ENCODE data around the gene IGSF21.
A peak's percentile ranks its signal among the peaks of the same experiment; 100 is the strongest.
"Not testable (repeated sequence)": the region's sequence is repeated elsewhere in the genome, so short reads cannot be mapped to it uniquely, and the experiment has no call there.

The IGSF21 gene

GRCh38 chr1:18414872-18415447 lies 307.4 kb downstream of the IGSF21 start:
- H3K36me3 ChIP-seq (ENCODE audit: insufficient read depth, insufficient read length, low read length) = no peaks in the 10 kb centered on the region
- peaks cover 7% of the 10 kb centered on the region for H3K4me1 ChIP-seq (ENCODE audit: insufficient read depth, insufficient read length)
- H3K9ac ChIP-seq (ENCODE audit: insufficient read length, low read depth) = no peak overlapping the region
- H3K27me3 ChIP-seq (ENCODE audit: insufficient read depth, insufficient read length) = no peaks in the 10 kb centered on the region
- no peak overlapping the region for H3K4me3 ChIP-seq (ENCODE audit: insufficient read length, low read depth)
- peaks cover 28% of the 10 kb centered on the region for H3K9me3 ChIP-seq (ENCODE audit: insufficient read depth, low read length)
- no peak for DNase-seq (ENCODE audit: low read depth, low spot score)
- no peak for TF ChIP-seq YY1 (IDR thresholded peaks at IDR 0.05; ENCODE audit: insufficient read depth, insufficient read length)
- no peak for TF ChIP-seq ZNF274 (IDR thresholded peaks at IDR 0.05; ENCODE audit: low read depth, low read length)
- no peak for TF ChIP-seq SUZ12 (IDR thresholded peaks at IDR 0.05; ENCODE audit: extremely low read depth, insufficient read depth, insufficient read length)

DNA sequence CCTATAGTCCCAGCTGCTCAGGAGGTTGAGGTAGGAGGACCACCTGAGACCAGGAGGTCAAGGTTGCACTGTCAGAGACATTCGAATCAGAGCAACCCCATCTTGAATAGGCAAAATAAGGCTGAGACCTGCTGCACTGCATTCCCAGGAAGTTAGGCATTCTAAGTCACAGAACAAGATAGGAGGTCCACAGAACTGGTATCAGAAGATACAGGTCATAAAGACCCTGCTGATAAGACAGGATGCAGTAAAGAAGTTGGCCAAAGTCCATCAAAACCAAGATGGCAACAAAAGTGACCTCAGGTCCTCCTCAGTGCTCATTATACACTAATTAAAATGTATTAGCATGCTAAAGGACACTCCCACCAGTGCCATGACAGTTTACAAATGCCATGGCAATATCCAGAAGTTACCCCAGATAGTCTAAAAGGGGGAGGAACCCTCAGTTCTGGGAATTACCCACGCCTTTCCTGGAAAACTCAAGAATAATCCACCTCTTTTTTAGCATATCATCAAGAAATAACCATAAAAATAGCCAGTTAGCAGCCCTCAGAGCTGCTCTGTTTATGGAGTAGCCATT lies 307.9 kb downstream of the IGSF21 start:
- no peak overlapping the region for H3K4me3 ChIP-seq (ENCODE audit: insufficient read length, low read depth)

GRCh38 chr1:18416126-18416525 lies 308.5 kb downstream of the IGSF21 start:
- not testable (repeated sequence) for H3K4me3 ChIP-seq (ENCODE audit: insufficient read length, low read depth); H3K36me3 ChIP-seq (ENCODE audit: insufficient read depth, insufficient read length, low read length); H3K27me3 ChIP-seq (ENCODE audit: insufficient read depth, insufficient read length); DNase-seq (ENCODE audit: low read depth, low spot score); H3K9ac ChIP-seq (ENCODE audit: insufficient read length, low read depth); H3K4me1 ChIP-seq (ENCODE audit: insufficient read depth, insufficient read length)
- H3K9me3 ChIP-seq (ENCODE audit: insufficient read depth, low read length) = peaks cover 21% of the 10 kb centered on the region

More for the DNA sequence above, 307.9 kb downstream of the IGSF21 start:
- TF ChIP-seq YY1 (IDR thresholded peaks at IDR 0.05; ENCODE audit: insufficient read depth, insufficient read length) = no peak
- no peak for TF ChIP-seq SUZ12 (IDR thresholded peaks at IDR 0.05; ENCODE audit: extremely low read depth, insufficient read depth, insufficient read length)
- TF ChIP-seq ZNF274 (IDR thresholded peaks at IDR 0.05; ENCODE audit: low read depth, low read length) = no peak
- H3K9me3 ChIP-seq (ENCODE audit: insufficient read depth, low read length) = peaks cover 27% of the 10 kb centered on the region
- H3K9ac ChIP-seq (ENCODE audit: insufficient read length, low read depth) = no peak overlapping the region
- H3K27me3 ChIP-seq (ENCODE audit: insufficient read depth, insufficient read length) = no peaks in the 10 kb centered on the region
- no peaks in the 10 kb centered on the region for H3K36me3 ChIP-seq (ENCODE audit: insufficient read depth, insufficient read length, low read length)
- no peak for DNase-seq (ENCODE audit: low read depth, low spot score)
- peaks cover 4% of the 10 kb centered on the region for H3K4me1 ChIP-seq (ENCODE audit: insufficient read depth, insufficient read length)

DNA sequence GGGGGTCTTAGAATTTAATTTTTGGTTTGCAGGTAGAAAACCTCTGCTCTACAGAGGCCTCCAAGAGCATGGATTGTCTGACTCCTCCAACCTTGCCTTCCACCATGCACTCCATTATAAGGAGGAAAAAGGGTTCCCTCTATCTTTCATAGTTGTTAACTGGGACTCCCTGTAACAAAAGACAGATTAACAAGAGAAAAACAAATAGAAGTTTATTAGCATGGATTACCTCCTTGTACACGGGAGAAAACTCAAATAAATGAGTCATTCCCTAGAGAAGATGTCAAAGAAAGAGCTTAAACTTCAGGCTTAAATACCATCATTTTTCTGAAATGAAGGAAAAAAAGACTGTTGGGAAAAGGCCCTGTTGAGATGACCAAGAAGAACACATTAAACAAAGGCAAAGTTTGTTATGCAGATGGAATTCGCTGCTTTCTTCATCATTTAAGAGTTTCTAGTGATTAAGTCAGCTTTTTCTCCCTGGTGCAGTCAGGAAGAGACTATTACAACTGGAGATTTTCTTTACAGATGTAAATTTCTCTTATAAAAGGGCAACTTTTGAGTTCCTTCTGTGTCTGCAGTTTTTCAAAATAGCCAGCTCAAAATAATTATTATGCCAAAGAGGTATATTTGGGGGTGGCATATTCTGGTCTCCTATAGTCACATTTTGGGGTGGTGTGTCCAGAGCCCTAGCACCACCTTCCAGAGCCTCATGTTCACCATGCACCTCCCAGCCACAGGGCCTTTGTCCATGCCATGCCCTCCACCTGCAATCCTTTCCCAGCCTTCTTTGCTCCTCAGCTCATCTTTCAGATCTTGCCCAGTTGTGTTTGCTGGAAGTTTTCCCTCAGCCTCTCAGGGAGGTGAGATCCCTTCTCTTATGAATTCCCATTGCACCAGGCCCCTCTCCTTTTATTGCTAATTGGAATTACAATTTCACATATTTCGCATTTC lies 310.0 kb downstream of the IGSF21 start:
- DNase-seq (ENCODE audit: low read depth, low spot score) = no peak
- Histone ChIP-seq H3K27me3 (ENCODE audit: insufficient read depth, insufficient read length) (no peaks in the 10 kb centered on the region), H3K9me3 (ENCODE audit: insufficient read depth, low read length) (peaks cover 7% of the 10 kb centered on the region), H3K36me3 (ENCODE audit: insufficient read depth, insufficient read length, low read length) (no peaks in the 10 kb centered on the region), H3K9ac (ENCODE audit: insufficient read length, low read depth) (no peak overlapping the region), H3K4me3 (ENCODE audit: insufficient read length, low read depth) (no peak overlapping the region), H3K4me1 (ENCODE audit: insufficient read depth, insufficient read length) (peaks cover 4% of the 10 kb centered on the region)
- TF ChIP-seq SUZ12 (IDR thresholded peaks at IDR 0.05; ENCODE audit: extremely low read depth, insufficient read depth, insufficient read length) (no peak), ZNF274 (IDR thresholded peaks at IDR 0.05; ENCODE audit: low read depth, low read length) (no peak), YY1 (IDR thresholded peaks at IDR 0.05; ENCODE audit: insufficient read depth, insufficient read length) (no peak)

DNA sequence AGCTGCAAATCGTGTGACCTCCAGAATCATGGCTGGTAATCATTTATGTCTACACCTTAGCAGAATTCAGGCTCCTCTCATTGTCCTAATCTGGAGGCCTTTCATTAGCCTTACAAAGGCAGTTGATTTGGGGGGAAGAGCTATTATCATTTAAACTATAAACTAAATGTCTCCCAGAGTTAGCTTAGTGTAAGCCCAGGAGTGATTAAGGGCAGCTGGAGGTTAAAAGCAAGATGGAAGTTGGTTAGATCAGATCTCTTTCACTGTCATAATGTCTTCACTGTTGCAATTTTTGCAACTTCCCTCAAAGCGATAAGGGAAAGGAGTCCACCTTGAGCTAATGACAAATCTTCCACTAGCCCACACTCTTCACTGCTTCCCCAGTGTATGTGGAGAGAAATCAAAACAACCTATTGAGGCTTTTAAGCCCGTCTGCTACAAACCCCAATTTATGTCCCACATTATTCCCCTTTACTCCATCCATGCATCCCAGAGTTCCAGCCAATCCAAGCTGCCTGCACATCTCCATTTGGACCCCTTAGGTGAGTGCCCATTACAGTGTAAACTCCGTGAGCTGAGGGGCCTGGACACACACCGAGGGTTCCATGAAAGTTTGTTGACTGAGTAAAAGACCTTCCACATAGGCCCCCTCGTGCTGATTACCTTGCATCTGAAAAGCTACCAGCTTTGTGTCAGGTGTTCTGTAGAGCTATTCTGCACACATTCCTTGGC lies 311.7 kb downstream of the IGSF21 start:
- peak; percentile 63 for DNase-seq (ENCODE audit: low read depth, low spot score)
- Histone ChIP-seq H3K4me3 (ENCODE audit: insufficient read length, low read depth) (no peak overlapping the region), H3K9me3 (ENCODE audit: insufficient read depth, low read length) (no peaks in the 10 kb centered on the region; the same call in 1 of the 2 replicates), H3K9ac (ENCODE audit: insufficient read length, low read depth) (no peak overlapping the region), H3K27me3 (ENCODE audit: insufficient read depth, insufficient read length) (no peaks in the 10 kb centered on the region), H3K4me1 (ENCODE audit: insufficient read depth, insufficient read length) (peaks cover 4% of the 10 kb centered on the region), H3K36me3 (ENCODE audit: insufficient read depth, insufficient read length, low read length) (no peaks in the 10 kb centered on the region)
- TF ChIP-seq ZNF274 (IDR thresholded peaks at IDR 0.05; ENCODE audit: low read depth, low read length) = no peak
- no peak for TF ChIP-seq SUZ12 (IDR thresholded peaks at IDR 0.05; ENCODE audit: extremely low read depth, insufficient read depth, insufficient read length)
- no peak for TF ChIP-seq YY1 (IDR thresholded peaks at IDR 0.05; ENCODE audit: insufficient read depth, insufficient read length)

DNA sequence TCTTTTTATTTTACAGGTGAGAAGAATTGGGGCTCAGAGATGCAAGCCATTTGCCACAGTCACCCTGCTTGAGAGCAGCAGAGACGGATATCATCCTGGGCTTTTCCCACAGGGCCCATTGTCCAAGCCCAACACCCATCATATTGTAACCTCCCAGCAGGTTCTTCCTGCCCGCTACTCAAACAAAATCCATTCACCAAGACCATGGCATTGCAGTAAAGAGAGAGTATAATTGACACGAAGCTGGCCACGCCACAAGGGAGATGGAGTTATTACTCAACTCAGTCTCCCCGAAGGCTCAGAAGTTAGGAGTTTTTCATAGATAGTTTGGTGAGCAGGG lies 312.2 kb downstream of the IGSF21 start:
- Histone ChIP-seq H3K4me3 (ENCODE audit: insufficient read length, low read depth) (no peak overlapping the region), H3K4me1 (ENCODE audit: insufficient read depth, insufficient read length) (peaks cover 4% of the 10 kb centered on the region), H3K36me3 (ENCODE audit: insufficient read depth, insufficient read length, low read length) (no peaks in the 10 kb centered on the region), H3K27me3 (ENCODE audit: insufficient read depth, insufficient read length) (no peaks in the 10 kb centered on the region), H3K9ac (ENCODE audit: insufficient read length, low read depth) (no peak overlapping the region), H3K9me3 (ENCODE audit: insufficient read depth, low read length) (no peaks in the 10 kb centered on the region; the same call in 1 of the 2 replicates)
- DNase-seq (ENCODE audit: low read depth, low spot score) = no peak
- TF ChIP-seq SUZ12 (IDR thresholded peaks at IDR 0.05; ENCODE audit: extremely low read depth, insufficient read depth, insufficient read length) (no peak), YY1 (IDR thresholded peaks at IDR 0.05; ENCODE audit: insufficient read depth, insufficient read length) (no peak), ZNF274 (IDR thresholded peaks at IDR 0.05; ENCODE audit: low read depth, low read length) (no peak)
